ENCODE measurements around the gene ZNF107.

ZNF107 gene

GRCh38 chr7:64665980-64666662, at the start of gene ZNF107:
Gene ZNF107, plus strand, starts transcription at chr7:64666133. Its CDS starts 150 bp downstream, at chr7:64666283.
- DNase-seq (ENCODE audit: low read depth): peak; percentile 92

DNA sequence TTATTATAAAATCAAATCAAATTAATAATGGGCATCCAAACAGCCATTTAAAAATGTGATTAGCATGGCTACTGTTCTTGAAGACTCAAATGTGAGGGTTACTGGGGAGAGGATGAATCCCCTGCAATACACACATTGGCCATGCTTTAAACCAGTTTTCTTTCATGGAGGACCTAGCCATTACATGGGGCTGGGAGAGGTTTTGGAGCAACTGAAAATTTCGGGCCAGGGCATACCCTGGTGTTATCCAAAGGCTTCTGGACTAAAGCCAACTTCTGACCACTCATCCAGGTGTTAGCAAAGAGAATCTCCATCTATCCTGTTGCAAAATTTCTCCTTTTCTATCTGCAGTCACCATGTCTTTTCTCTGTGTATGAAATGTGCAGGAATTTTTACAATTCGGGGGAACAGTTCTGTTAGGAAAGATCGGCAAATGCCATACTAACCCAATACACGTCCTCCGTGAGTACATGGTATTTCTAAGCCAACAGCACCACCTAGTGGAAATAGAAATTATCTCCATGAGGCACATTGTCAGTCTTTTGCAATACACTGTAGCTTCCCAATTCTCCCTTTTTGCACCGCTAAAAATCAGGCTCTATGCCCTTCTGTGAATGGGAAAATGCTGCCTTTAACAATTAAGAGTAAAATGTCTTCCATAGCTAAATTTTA, 47.0 kb upstream of the ZNF107 start:
- peak; percentile 57 for DNase-seq (ENCODE audit: low read depth)

DNA sequence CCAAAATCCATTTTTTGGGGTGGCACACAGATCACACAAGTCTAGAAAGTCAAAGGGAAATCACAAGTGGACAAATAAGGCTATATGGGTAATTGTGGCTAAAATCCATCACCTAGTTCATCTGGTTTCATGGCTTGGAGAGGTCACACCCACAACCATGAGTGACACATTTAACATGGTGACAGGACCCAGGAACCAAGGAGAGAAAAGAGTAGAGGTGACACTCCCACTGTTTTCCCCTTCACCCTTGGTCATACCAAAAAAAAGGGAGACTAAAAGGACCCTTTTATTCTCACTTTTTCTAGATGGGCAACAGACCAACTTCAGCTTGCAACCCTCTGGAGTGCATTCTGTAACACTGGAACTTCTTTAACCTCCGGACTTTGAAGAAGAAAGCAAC, 46.2 kb upstream of the ZNF107 start:
- DNase-seq (ENCODE audit: low read depth): no peak

DNA sequence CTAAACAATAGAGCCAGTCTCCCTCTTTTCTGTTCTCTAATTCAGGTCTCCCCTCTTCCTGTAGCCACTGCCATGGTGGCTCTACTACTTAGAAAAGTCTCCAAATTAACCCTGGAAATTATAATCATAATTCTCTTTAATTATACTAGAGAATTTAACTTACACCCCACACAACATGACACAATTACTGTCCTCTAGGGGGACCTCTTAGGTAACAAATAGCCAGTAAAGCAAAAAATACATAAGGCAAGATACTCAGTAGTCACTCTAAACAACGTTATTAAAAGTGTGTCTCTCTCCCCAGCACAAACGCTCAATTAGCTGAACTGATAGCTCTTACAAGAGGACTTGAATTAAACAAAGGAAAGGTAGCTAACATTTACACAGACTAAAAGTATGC, 44.3 kb upstream of the ZNF107 start:
- no peak for DNase-seq (ENCODE audit: low read depth)

- DNase-seq (ENCODE audit: low read depth): no peak
Measured at GRCh38 chr7:64625114-64626082, 40.5 kb upstream of the ZNF107 start.

DNA sequence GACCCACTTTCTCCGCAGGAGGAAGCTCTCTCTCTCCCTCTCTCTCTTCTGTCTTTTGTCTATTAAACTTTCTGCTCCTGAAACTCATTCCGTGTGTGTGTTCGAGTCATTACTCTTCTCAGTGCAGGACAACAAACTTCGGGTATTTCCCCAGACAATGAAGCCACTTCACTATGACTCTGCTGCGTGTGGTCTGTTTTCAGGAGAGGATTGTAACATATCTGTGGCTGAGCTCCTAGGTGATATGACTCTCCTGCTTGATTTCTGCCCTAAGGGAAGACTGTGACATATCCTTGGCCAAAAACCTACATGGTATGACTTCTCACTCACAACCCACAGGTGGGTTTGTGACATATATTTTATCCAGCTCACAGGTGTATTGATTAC, 39.9 kb upstream of the ZNF107 start:
- no peak for DNase-seq (ENCODE audit: low read depth)

DNA sequence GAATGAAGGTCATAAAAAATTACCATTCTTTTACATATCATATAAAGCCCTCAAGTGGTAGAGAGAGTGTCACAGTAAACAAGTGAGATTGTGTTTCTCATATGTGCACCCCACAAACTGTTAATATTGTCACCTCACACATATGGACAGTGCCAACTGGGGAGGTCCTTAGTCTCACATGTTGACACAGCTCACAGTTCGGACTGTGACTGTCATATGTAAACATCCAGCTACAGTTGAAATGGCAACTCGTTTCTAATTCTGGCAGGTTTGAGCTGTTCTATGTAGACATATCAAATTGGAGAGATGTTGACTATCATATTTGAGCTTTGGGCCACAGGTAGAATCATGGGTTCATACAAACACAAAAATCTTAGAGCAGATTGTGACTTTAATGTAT, 39.4 kb upstream of the ZNF107 start:
- DNase-seq (ENCODE audit: low read depth): no peak

DNA sequence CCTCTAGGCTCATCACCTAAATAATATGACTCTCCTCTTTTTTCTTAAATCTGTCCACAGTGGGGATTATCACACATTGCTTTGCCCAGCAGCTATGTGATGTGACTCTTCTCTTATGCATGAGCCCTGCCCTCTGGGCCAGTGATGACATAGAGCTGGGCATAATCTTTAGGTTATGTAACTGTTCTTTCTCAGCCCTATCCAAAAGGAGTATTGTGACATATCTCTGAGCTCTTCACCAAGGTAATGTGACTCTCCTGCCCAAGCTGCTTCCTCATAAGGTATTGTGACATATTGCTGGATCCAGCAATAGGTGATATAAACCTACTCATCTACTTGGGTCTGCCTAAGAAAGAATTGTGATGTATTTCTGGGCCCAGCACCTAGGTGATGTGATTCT, 37.7 kb upstream of the ZNF107 start:
- no peak for DNase-seq (ENCODE audit: low read depth)

- no peak for DNase-seq (ENCODE audit: low read depth)
Measured at GRCh38 chr7:64628721-64629120, 37.2 kb upstream of the ZNF107 start.

GRCh38 chr7:64630496-64630895, 35.4 kb upstream of the ZNF107 start:
- DNase-seq (ENCODE audit: low read depth): peak; percentile 22

- no peak for DNase-seq (ENCODE audit: low read depth)
Measured at GRCh38 chr7:64632029-64632428, 33.9 kb upstream of the ZNF107 start.

GRCh38 chr7:64633401-64633800, 32.5 kb upstream of the ZNF107 start:
- no peak for DNase-seq (ENCODE audit: low read depth)

GRCh38 chr7:64634406-64635062, 31.4 kb upstream of the ZNF107 start:
- no peak for DNase-seq (ENCODE audit: low read depth)

- DNase-seq (ENCODE audit: low read depth): no peak
Measured at GRCh38 chr7:64636386-64636785, 29.5 kb upstream of the ZNF107 start.

DNA sequence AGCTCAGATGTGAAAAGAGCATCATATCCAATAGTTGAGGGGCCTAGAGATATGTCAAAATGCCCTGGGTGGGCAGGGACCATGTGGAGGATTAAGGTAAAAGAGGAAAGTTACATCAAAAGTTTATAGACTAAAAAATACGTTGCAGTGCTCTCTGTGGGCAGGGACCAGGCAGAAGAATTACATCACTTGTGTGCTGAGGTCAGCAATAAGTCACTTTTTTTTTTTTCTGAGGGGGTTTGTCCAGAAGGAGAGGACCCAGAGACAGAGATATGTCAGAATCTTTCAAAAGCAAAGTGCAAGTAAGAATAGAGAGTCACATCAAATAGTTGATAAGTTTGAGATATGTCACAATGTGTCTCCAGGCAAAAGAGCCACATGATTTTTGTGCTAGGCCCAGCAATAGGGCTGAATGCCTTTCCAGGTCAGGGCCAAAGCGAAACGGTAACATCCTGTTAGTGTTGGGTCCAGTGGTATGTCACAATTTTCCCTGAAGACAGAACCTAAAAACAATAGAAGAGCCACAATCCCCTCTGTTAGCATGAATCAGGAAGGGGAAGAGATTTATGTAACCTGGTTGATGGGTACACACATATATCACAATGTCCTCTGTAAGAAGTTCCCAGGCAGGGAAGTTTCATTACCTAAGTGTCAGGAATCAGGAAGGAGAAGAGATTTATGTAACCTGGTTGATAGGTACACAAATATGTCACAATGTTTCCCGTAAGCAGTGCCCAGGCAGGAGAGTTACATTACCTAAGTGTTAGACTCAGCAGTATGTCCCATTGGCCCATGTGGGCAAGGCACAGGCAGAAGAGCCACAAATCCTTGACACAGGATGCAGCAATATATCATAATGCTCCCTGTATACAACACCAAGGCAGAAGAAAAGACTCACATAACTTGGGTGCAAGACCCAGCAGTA, 28.1 kb upstream of the ZNF107 start:
- no peak for DNase-seq (ENCODE audit: low read depth)

DNA sequence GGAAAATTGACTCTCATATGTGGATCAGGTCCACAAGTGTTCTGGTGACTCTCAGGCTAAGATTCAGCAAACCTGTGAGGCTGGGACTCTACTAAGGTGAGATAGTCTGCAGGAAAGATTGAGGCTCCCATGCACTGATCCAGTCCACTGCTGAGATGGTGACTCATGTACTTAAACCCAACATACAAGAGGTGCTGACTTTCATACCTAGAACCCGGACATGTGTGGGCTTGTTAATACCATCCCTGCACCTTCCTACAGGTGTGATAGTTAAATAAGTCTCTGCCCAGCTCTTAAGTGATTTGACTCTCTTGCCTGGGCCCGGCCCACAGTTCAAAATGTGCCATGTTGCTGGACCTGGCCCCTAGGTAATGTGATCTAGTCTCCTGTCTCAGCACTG, 27.1 kb upstream of the ZNF107 start:
- no peak for DNase-seq (ENCODE audit: low read depth)

DNA sequence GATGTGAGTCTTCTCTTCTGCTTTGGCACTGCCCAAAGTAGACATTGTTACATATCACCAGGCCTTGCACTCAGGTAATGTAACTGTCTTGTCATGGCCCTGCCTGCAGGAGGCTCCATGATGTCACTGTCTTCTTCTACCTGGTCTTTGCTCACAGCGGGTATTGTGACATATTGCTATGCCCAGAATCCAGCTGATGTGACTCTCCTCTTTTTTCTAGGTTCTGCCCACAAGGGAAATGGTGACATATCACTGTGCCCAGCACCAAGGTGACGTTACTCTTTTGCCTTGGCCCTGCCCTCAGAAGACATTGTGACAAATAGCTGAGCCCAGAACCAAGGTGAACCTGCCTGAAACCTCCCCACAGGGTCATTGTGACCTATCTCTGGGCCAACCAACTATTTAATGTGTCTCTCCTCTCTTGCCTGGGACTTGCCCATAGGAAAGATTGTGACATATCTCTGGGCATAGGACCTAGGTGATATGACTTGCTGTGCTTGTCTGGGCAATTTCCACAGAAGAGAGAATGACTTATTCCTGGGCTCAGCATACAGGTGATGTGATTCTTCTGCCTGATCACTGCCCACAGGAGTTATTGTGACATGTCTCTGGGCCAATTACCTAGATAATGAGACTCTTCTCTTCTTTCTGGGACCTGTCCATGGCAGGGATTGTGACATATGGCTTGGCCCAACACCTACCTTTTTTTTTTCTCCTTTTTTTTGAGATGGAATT, 26.5 kb upstream of the ZNF107 start:
- no peak for DNase-seq (ENCODE audit: low read depth)

DNA sequence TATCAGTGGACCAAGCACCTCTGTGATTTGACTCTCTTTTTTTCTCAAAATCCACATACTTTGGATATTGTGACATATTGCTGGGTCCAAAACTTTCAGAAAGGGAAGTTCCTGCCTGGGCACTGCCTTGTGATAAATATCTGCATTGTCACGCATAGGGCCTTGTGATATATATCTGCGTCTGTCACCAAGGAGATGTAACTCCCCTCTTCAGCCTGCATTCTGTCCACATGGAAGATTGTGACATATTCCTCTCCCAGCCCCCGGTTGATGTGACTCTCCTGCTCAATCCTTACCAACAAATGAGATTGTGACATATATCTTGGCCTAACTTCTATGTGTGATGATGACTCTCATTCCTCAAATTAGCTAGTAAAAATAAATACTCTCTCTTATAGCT, 25.4 kb upstream of the ZNF107 start:
- no peak for DNase-seq (ENCODE audit: low read depth)

GRCh38 chr7:64642046-64642445, 23.9 kb upstream of the ZNF107 start:
- no peak for DNase-seq (ENCODE audit: low read depth)

GRCh38 chr7:64642875-64643274, 23.1 kb upstream of the ZNF107 start:
- DNase-seq (ENCODE audit: low read depth): no peak

Data from amniotic epithelial cell (primary cell).